Left renal pelvis (tissue), 4 donors: Measurements from ENCODE around the gene INHA. TPM values are rescaled to one million over a fixed set of nuclear protein-coding genes. Genes with fewer than 3 reads are reported as not detected.

Source experiments
- DNase-seq, 4 donors: peaks; one replicate each; pipeline ENCODE4 v3.0.0-alpha.2; 2013; ENCODE audit warnings: low read depth in 4 of 4, low spot score in 3 of 4
- polyA plus RNA-seq, 4 donors: library from polyadenylated mRNA; unstranded; fragments of 120-200 nt; gene quantifications; one replicate each; pipeline ENCODE4 v1.2.1, GENCODE V29; 2013; ENCODE audit not compliant: insufficient read length in 4 of 4

The INHA gene
- polyA plus RNA-seq, 4 donors: 0.86 to 1.9 (median 1.6) TPM

DNA sequence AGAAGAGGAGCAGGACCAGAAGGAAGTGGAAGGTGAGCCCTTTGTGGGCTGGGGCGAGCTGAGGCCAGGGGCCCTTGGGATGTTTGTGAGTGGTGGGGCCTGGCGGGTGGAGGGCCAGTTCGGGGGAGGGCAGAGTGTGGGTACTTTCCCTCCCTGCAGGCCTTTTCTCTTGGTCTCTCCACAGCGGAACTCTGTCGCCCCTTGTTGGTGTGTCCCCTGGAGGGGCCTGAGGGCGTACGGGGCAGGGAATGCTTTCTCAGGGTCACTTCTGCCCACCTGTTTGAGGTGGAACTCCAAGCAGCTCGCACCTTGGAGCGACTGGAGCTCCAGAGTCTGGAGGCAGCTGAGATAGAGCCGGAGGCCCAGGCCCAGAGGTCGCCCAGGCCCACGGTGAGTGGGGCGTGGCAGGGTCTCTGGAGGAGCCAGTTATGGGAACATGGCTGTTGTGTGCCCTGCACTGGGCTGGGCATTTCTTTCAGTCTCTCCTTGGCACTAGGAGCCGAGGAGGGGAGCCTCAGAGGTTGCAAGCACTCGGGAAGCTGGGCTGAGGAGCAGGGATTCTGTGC is 36.4 kb downstream of the INHA start:
- DNase-seq: no peak

- DNase-seq: no peak
Measured at GRCh38 chr2:219609149-219609750, 37.1 kb downstream of the INHA start.

- no peak for DNase-seq
Measured at GRCh38 chr2:219611306-219611705, 39.2 kb downstream of the INHA start.

DNA sequence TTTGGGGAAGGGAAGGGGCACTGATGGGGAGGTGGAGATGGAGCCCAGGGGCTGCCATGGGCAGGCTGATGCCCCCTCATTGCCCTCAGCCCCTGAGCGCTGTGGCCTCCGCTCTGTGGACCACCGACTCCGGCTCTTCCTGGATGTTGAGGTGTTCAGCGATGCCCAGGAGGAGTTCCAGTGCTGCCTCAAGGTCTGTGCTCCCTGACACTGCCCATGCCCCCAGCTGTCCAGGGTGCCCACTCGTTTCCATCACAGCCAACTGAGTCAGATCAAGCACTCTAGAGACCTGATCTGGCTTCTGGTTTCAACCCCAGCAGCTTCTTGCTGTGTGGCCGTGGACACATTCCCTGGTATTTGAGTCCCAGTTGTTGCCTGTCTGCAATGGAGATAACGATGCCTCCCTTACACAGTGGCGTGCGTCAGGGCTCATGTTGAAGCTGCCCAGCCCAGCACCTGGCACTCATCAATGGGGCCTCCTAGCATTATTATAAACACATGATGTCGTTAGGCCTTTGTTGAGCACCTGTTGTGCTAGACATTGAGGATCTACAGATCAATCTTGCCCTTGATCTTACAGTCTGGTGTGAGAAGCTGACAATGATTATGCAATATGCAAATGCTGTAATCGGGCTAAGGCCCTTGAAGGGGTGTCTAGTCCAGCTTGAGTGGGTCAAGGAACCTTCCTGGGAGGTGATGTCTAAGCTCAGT is 39.9 kb downstream of the INHA start:
- DNase-seq: no peak

DNA sequence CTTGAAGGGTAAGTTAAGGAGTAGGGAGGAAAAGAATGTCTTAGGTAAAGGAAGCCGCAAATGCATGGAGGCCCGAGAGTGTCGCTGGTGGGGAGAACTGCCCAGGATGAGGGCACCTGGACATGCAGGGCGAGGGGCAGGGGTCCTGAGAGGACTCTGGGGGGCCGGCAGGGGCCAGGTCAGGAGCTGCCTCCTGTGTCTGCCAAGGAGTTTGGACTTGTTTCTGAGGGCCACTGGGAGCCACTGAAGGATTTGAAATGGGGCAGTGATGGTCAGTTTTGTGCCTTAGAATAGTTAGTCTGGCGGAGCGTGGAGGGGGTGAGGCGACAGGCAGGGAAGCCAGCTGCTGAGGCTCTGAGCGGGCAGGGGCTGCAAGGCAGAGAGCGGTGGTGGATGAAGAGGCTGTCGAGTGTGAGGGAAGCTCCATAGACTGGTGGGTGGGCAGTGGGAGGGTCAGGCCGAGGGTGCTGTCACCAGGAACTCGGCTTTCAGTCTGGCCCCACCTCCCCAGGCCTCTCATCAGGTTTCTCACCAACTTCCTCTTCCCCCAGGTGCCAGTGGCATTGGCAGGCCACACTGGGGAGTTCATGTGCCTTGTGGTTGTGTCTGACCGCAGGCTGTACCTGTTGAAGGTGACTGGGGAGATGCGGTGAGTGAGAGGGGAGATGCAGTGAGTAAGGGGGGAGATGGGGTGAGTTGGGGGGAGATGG is 40.6 kb downstream of the INHA start:
- DNase-seq: no peak

GRCh38 chr2:219613461-219614070 is 41.5 kb downstream of the INHA start:
- DNase-seq: no peak

DNA sequence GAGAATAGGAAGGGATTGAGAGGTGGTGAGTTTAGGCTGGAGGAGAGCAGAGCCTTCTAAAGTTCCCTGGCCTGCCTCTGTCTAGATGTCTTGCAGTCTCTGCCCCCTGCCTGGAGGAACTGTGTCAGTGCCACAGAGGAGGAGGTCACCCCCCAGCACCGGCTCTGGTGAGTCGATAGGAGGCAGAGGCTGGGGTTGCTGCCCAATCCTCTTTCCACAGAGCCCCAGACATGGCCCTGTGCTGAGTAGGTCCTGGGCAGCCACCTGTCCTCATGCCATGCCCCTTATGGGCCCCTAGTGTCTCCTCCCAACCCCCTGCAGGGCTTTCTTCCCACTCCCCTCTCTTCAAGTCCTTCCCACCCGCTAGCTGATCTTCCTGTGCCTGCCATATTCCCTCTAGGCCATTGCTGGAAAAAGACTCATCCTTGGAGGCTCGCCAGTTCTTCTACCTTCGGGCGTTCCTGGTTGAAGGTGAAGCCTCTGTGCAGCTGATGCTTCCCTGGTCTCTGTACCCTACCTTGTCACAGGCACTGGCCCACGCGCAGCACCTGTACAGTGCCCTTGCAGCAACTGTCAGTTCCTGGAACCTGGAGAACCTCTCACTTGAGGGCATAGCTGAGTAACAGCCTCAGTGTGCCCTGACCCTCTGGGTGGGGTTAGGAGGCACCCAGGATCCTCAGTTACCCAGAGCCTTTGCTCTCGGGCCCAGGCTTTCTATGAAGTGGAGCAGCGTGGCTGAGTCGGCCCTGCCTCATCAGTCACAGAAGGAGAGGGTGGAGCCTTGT is 42.2 kb downstream of the INHA start:
- no peak for DNase-seq

DNA sequence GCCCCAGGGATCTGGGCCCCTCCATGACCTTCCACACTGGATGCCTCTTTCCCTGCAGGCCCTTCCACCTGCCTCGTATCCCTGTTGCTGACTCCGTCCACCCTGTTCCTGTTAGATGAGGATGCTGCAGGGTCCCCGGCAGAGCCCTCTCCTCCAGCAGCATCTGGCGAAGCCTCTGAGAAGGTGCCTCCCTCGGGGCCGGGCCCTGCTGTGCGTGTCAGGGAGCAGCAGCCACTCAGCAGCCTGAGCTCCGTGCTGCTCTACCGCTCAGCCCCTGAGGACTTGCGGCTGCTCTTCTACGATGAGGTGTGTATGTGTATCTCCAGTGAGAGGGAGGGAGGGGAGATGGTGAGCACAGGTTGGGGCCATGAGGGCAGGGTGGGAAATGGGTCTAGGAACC is 42.9 kb downstream of the INHA start:
- DNase-seq: no peak

GRCh38 chr2:219615894-219616293 is 43.8 kb downstream of the INHA start:
- DNase-seq: no peak

DNA sequence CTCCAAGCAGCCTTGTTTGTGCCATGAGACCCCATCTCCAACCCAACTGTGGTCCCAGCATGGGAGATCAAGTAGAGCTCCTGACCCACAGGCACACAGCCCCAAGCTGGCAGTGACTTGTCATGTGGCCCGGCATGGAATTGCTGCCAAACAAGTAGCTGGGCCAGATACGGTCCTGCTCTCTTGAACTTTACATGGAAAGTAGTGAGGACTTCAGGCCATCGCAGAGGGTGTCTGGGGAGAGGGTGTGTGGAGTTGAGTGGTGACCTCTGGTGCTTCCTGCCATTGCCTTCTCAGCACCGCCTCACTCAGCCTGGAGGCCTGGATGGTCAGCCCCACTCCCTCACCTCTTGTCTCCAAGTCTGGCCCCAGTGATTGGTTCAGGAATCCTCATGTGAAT is 44.4 kb downstream of the INHA start:
- no peak for DNase-seq

DNA sequence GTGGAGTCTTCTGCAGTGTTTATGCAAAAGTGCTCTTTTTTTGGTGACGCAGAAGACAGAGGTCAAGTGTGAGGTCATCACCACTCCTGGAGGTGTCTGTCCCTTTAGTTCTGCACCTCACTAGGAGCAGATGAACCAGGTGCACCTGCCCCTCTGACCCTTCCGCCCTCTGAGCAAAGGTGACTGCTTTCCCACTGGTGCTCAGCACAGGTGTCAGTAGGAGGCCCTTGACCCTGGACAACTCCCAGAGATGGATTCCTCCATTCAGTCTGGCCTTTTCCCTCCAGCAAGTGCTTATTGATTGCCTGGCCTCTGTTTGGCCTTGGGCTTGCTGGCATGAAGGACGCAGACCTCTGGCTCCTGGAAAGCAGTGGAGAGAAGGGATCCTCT is 46.6 kb downstream of the INHA start:
- no peak for DNase-seq

- DNase-seq: no peak
Measured at GRCh38 chr2:219619235-219619634, 47.1 kb downstream of the INHA start.

GRCh38 chr2:219620546-219620945 is 48.4 kb downstream of the INHA start:
- no peak for DNase-seq

- no peak for DNase-seq
Measured at GRCh38 chr2:219621935-219622334, 49.8 kb downstream of the INHA start.

DNA sequence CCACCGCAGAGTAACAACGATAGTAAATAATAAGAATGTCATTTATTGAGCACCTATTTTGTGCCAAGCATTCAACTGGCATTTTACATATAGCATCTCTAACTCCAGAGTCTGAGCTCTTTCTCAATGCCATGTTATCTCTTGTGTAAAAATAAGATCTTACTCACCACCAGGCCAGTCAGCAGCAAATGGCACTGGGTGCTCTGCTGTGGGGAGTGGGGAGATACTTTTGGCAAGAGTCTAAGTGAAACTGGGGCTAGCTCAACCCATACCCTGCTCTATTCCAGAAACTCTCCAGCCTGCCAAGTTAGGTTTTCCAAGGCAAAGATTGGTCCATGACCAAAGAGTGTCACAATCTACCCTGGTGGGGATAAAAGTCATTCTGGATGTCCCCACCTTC is 50.4 kb downstream of the INHA start:
- no peak for DNase-seq

- no peak for DNase-seq
Measured at GRCh38 chr2:219624565-219624964, 52.5 kb downstream of the INHA start.

DNA sequence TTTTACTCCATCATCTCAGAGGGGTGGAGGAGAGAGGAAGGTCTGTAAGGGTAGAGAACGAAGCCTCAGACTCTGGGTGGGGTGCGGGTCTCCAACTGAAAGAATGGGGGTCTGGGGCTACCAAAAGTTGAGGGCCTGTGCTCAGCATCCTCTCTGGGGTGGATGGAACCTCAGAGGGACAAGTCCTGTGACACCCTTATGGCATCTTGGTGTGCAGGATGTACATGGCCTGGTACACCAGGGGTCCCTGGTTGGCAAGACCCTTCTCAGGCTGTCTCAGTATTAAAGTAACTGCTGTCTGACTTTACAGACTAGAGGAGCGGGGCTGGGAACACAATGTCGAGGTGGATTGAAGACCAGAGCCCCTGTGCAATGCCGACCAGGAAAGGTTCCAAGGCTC is 53.1 kb downstream of the INHA start:
- no peak for DNase-seq
